ENCODE data around the gene HOXA4.

Gene HOXA4

GRCh38 chr7:27169658-27170425, 39.3 kb upstream of the HOXA4 start:
- DNase-seq = peak; percentile 76

GRCh38 chr7:27168265-27168947, 37.8 kb upstream of the HOXA4 start:
- peak; percentile 80 for DNase-seq

- DNase-seq = no peak
Measured at GRCh38 chr7:27167916-27168264, 37.3 kb upstream of the HOXA4 start.

GRCh38 chr7:27166531-27167505, 36.3 kb upstream of the HOXA4 start:
- DNase-seq = peak; percentile 58

- peak; percentile 60 for DNase-seq
Measured at GRCh38 chr7:27165996-27166530, 35.5 kb upstream of the HOXA4 start.

- DNase-seq = no peak
Measured at GRCh38 chr7:27165089-27165995, 34.8 kb upstream of the HOXA4 start, which contains the start of gene HOXA9. TSS of gene HOXA9 (minus strand) at chr7:27165537. CDS start at chr7:27165457, 80 bp downstream.

GRCh38 chr7:27164367-27165088, 34.0 kb upstream of the HOXA4 start:
- DNase-seq = peak; percentile 81

- no peak for DNase-seq
Measured at GRCh38 chr7:27164045-27164366, 33.4 kb upstream of the HOXA4 start.

- peak; percentile 39 for DNase-seq
Measured at GRCh38 chr7:27163288-27164044, 32.9 kb upstream of the HOXA4 start.

GRCh38 chr7:27162561-27163287, 32.2 kb upstream of the HOXA4 start:
- DNase-seq = no peak

GRCh38 chr7:27161721-27162560, 31.4 kb upstream of the HOXA4 start:
- peak; percentile 81 for DNase-seq

GRCh38 chr7:27161214-27161720, 30.7 kb upstream of the HOXA4 start:
- DNase-seq = no peak

- DNase-seq = peak; percentile 94
Measured at GRCh38 chr7:27160546-27161213, 30.1 kb upstream of the HOXA4 start.

GRCh38 chr7:27160145-27160545, 29.6 kb upstream of the HOXA4 start:
- DNase-seq = peak; percentile 51

GRCh38 chr7:27159266-27160144, 28.9 kb upstream of the HOXA4 start:
- DNase-seq = peak; percentile 61

GRCh38 chr7:27158436-27159265, 28.1 kb upstream of the HOXA4 start:
- peak; percentile 48 for DNase-seq

Data from islet precursor cell (in vitro differentiated cells).